ENCODE measurements around the gene SLC1A2.

Gene SLC1A2

DNA sequence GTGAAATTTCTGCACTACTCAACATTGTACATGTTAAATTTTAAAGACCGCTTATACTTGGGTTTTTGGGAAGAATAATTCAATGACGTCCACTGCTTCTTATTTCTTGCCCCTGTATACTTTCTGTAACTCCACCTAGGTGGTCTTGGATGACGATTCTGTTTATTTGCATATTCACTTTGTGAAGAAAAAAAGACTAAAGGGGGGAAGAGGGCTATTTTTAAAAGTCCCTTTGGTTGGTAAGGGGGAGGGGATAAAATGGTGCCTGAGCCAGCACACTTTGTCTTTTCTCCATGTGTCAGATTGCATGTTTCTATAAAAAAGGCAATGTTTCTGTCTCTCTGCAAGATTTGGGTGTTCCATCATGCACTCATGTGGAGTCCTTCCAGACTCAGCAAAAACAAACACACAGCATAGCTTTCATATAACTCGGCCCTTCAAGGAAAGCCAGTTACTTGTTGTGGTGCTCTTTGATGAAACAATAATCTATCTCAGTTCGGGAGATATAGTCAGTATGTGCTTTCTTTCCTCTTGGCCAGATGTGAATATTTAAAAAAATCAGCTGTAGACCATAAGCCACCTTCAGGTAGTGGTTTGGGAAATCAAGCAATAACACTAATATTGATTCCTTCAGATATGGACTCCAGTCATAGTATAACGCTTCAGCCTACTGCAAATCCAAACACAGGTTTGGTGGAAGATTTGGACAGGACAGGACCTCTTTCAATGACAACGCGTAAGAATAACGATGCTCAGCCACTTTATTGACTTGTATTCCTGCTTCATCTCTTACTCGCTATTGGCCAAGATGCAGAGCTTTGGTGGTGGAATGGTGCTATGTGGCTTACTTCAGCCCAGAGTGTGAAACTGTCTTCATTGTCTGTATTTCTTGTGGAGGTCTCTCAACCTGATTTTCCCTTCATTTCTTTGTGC is 211.6 kb downstream of the SLC1A2 start:
- no peak for DNase-seq
- TF ChIP-seq, protein P1, sequence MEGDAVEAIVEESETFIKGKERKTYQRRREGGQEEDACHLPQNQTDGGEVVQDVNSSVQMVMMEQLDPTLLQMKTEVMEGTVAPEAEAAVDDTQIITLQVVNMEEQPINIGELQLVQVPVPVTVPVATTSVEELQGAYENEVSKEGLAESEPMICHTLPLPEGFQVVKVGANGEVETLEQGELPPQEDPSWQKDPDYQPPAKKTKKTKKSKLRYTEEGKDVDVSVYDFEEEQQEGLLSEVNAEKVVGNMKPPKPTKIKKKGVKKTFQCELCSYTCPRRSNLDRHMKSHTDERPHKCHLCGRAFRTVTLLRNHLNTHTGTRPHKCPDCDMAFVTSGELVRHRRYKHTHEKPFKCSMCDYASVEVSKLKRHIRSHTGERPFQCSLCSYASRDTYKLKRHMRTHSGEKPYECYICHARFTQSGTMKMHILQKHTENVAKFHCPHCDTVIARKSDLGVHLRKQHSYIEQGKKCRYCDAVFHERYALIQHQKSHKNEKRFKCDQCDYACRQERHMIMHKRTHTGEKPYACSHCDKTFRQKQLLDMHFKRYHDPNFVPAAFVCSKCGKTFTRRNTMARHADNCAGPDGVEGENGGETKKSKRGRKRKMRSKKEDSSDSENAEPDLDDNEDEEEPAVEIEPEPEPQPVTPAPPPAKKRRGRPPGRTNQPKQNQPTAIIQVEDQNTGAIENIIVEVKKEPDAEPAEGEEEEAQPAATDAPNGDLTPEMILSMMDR (IDR thresholded peaks at IDR 0.05; ENCODE audit: low read depth, low read length, missing control alignments) = no peak
- Histone ChIP-seq H3K27ac (no peak overlapping the region), H3K36me3 (replicated peaks) (peaks cover 25% of the 10 kb centered on the region), H3K4me3 (ENCODE audit: low read depth, low read length) (no peak overlapping the region), H3K27me3 (replicated peaks) (no peaks in the 10 kb centered on the region)
- in situ Hi-C loops (cut with HindIII; ENCODE audit: low pct_ligation_motif_present, low sequenced_read_pairs) = no loop called here

DNA sequence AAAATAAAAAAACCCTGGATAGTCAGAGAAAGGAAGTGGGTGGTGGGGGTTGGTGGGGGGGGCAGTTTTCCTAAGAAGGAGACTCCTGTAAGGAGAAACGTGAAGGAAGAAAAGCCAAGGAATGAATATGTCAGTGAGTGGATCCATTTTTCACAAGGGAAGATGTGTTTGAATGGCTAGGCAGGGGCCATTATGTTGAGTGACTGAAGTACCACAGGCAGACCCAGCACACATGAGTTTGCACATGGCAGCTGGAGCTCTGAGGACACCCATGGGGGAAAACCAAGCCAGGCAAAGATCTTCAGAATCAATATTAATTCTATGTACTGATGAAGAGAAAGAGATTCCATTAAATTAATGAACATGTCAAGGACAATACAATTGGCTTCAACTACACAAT is 212.7 kb downstream of the SLC1A2 start:
- Histone ChIP-seq H3K27me3 (replicated peaks) (no peaks in the 10 kb centered on the region), H3K36me3 (replicated peaks) (peaks cover 31% of the 10 kb centered on the region), H3K27ac (no peak overlapping the region), H3K4me3 (ENCODE audit: low read depth, low read length) (no peak overlapping the region)
- no peak for DNase-seq
- TF ChIP-seq, protein P1 (IDR thresholded peaks at IDR 0.05; ENCODE audit: low read depth, low read length, missing control alignments) = no peak
- in situ Hi-C loops (cut with HindIII; ENCODE audit: low pct_ligation_motif_present, low sequenced_read_pairs) = no loop called here

DNA sequence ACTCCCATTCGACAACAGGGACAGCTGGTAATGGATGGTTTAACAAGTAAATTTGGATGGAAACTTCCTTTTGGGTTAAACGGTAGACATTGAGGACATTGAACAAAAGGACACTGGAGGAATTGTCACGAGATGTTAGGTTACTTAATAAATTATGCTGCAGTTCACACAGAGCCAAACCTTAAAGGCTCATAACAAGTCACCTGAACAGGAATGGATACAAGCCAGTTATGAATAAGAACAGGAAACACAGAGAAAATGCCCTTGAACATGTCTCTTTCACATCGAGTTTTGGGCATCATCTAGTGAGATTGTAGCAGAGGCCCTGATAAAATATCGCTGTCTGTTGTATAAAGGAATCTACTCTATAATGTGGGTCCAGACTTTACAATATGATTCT is 214.7 kb downstream of the SLC1A2 start:
- DNase-seq = no peak
- TF ChIP-seq, protein P1 (IDR thresholded peaks at IDR 0.05; ENCODE audit: low read depth, low read length, missing control alignments) = no peak
- Histone ChIP-seq H3K4me3 (ENCODE audit: low read depth, low read length) (no peak overlapping the region), H3K27ac (no peak overlapping the region), H3K27me3 (replicated peaks) (no peaks in the 10 kb centered on the region), H3K36me3 (replicated peaks) (peaks cover 38% of the 10 kb centered on the region)
- in situ Hi-C loops (cut with HindIII; ENCODE audit: low pct_ligation_motif_present, low sequenced_read_pairs) = no loop called here
